Jurkat, Clone E6-1 (cell line): ENCODE measurements around the gene CRCP.
"Not testable (repeated sequence)": the region's sequence is repeated elsewhere in the genome, so short reads cannot be mapped to it uniquely, and the experiment has no call there.

Experiments
- DNase-seq: peaks from one replicate; pipeline ENCODE4 v3.0.0-alpha.2; 2011; ENCODE audit warnings: low read depth, low spot score
- H3K4me3 ChIP-seq: 2 replicates; pipeline ENCODE4 v1.5.1; 2011; ENCODE audit warnings: mild to moderate bottlenecking, low read length, control low read depth, moderate library complexity

CRCP gene

GRCh38 chr7:66102168-66102567 is 12.5 kb upstream of the CRCP start:
- DNase-seq, H3K4me3 ChIP-seq: not testable (repeated sequence)

GRCh38 chr7:66103994-66104393 is 10.7 kb upstream of the CRCP start:
- DNase-seq, H3K4me3 ChIP-seq: not testable (repeated sequence)

DNA sequence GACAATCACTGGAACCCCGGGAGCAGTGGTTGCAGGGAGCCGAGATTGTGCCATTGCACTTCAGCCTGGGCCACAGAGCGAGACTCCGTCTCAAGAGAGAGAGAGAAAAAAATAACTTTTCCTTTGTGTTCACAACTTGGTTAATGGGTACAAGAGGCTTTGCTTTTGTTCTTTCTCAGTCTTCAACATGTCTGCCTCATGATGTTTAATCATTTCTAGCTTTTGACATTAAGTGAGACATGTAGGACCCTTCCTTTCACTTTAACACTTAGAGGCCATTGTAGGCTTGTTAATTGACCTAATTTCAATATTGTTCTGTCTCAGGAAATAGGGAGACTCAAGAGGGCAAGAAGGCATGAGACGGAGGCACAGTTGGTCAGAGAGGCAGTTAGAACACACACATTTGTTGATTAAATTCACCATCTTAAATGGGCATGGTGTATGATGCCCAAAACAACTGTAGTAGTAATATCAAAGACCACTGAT is 9.3 kb upstream of the CRCP start:
- H3K4me3 ChIP-seq: no peak overlapping the region
- DNase-seq: no peak

DNA sequence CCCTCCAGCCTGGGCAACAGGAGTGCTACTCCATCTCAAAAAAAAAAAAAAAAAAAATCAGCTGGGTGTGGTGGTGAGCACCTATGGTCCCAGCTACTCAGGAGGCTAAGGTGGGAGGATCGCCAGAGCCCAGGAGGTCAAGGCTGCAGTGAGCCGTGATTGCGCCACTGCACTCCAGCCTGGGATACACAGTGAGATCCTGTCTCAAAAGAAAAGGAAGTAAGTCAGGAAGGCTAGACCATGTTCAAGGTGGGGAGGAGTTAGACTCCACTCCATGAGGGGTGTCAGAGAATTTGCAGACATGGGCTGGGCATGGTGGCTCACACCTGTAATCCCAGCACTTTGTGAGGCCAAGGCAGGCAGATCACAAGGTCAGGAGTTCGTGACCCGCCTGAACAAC is 6.2 kb upstream of the CRCP start:
- DNase-seq: not testable (repeated sequence)

GRCh38 chr7:66110856-66111255 is 3.8 kb upstream of the CRCP start:
- H3K4me3 ChIP-seq: no peak overlapping the region
- DNase-seq: no peak

More for the DNA sequence above, 6.2 kb upstream of the CRCP start:
- H3K4me3 ChIP-seq: not testable (repeated sequence)

DNA sequence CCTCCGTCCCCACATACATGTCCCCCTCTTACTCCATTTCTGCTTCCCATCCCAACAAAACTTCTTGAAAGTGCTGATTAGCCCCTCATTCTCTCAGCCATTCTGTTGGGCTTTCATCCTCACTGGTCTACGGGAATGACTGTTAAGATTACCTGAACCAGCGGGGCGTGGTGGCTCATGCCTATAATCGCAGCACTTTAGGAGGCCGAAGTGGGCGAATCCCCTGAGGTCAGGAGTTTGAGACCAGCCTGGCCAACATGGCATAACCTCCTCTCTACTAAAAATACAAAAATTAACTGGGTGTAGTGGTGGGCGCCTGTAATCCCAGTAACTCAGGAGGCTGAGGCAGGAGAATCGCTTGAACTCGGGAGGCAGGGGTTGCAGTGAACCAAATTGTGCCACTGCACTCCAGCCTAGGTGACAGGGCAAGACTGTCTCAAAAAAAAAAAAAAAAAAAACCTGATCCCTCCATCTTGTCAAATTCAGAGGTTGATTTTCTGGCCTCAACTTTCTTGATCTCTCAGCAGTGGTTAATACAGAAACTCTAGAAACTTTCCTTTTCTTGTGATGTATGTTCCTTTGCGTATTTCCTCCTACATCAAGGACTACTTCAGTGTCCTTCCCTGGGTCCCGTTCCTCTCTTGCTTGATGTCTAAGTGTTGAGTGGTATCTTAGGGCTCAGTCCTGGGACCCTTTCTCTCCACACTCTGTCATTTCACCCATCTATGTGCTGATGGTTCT is 2.2 kb downstream of the CRCP start:
- not testable (repeated sequence) for DNase-seq, H3K4me3 ChIP-seq

- H3K4me3 ChIP-seq: no peak overlapping the region
- DNase-seq: no peak
These were observed 4.0 kb downstream of the CRCP start for GRCh38 chr7:66118603-66119002.

DNA sequence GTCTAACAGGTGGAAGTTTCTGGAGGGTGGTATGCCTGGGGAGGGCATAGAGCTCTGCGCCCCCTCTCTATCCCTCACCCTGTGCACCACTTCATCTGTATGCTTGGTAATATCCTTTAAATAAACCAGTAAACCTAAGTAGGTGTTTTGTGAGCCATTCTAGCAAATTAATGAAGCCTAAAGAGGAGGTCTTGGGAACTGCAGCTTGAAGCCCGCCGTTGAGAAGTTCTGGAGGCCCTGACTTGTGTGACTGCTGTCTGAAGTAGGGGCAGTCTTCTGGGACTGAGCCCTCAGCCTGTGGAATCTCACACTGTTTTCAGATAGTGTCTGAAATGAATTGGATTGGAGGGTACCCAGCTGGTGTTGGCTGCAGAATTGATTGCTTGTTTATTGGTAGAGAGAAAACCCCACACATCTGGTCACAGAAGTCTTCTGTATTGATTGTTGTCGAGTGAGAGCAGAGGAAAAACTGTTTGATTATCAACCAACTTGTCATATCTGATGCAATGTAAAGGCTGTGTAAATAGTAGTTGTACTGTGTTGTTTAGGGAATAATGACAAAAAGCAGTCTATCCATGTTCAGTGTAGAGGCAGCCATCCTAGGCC is 4.7 kb downstream of the CRCP start:
- no peak for DNase-seq
- H3K4me3 ChIP-seq: no peak overlapping the region

DNA sequence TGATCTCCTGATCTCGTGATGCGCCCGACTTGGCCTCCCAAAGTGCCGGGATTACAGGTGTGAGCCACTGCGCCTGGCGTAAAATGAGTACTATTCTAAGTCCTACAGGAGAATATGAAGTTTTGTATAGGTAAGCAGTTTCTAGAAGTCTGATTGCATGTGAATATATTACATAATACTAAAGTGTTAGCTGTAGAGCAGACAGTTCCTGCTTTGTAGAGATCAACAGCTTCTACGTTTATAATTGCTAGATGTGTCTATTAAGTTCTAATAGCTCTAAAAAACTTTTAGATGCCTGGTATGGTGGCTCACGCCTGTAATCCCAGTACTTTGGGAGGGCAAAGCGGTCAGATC is 8.5 kb downstream of the CRCP start:
- H3K4me3 ChIP-seq: no peak overlapping the region

DNA sequence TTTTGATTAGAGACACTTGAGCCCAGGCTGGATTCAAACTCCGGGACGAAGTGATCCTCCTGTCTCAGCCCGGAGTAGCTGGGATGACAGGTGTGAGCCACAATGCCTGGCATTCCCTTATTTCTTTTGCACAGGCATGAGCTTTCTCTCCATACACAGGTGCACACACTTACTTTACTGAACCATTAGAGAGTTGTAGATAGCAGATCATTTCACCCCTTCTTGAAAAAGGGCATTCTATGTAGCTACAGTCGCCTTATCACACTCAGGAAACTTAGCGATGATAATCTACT is 9.9 kb downstream of the CRCP start:
- DNase-seq, H3K4me3 ChIP-seq: not testable (repeated sequence)

More for the DNA sequence above, 8.5 kb downstream of the CRCP start:
- no peak for DNase-seq

- no peak for DNase-seq
- H3K4me3 ChIP-seq: no peak overlapping the region
These were observed 10.5 kb downstream of the CRCP start for GRCh38 chr7:66125052-66125694.

DNA sequence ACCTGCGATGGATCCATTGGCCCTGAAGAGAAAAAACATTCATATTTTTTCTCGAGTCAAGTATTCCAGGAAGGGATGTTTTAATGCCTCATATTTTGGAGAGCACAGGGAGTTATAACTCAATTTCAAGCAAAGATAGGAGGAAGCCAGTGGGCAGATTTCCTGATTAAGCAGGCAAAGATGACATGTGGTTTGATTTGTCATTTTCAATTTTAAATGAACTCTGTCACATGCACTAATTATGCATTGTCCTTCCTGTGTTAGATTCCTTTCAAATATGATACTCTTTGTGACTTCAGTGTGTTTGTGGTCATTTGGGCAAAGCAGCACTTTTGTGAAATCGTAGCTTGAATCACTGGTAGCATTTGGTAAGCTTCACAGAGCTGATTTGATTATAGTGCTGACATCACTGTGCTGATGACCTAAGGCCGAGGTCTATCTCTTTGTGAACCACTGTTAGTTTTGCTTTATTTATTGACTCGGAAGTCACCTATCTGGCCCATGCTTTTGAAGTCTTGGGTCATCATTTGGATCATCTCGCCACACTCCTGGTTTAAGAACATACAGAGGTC is 11.2 kb downstream of the CRCP start:
- DNase-seq, H3K4me3 ChIP-seq: not testable (repeated sequence)

- not testable (repeated sequence) for DNase-seq, H3K4me3 ChIP-seq
These were observed 12.5 kb downstream of the CRCP start for GRCh38 chr7:66127172-66127571.

DNA sequence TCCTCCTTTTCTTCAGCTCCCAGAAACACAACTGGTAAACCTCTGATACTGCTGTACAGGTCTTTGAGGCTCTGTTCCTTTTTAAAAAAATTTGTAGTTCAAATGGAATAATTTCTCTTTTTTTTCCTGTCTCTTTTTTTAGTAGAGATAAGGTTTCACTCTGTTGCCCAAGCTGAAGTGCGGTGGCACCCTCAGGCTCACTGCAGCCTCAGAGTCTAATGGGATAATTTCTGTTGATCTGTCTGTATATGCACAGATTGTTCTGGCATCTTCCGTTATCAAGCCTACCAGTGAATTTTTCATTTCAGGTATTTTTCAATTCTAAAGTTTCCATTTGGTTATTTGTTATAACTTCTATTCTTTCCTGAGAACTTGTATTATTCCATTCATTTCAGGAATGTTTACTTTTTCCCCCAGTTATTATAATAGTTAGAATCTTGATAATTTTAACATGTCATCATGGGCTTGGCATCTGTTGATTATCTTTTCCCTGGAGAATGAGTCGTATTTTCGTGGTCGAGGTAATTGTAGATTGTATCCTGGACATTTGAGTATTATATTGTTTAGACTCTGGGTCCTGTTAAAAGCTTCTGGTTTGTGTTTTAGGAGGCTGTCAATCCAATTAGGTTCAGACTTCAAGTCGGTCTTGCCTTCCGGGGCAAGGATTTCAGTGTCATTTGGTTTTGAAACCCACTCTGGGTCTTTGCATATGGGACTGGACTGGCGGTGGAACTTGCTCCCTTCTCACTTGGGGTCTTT is 24.5 kb downstream of the CRCP start:
- no peak for DNase-seq
- H3K4me3 ChIP-seq: no peak overlapping the region

DNA sequence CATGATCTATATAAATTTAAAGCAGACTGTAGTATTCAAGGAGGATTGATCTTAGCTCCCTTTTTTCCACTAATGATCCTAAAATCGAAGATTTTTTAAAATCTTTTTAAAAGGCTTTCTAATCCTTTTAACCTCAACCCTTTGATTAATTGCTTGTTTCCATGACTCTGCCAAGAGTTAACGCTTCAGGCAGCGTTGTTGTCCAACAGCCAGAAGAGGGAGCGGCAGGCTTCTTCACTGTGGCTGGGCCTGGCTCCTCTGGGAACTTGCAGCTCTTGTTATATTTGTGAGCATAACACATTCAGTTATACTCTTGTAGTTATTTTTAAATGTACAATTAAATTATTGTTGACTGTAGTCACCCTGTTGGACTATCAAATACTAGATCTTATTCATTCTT is 26.3 kb downstream of the CRCP start:
- DNase-seq: no peak
- H3K4me3 ChIP-seq: no peak overlapping the region

GRCh38 chr7:66142334-66142733 is 27.7 kb downstream of the CRCP start:
- no peak overlapping the region for H3K4me3 ChIP-seq
- DNase-seq: no peak

DNA sequence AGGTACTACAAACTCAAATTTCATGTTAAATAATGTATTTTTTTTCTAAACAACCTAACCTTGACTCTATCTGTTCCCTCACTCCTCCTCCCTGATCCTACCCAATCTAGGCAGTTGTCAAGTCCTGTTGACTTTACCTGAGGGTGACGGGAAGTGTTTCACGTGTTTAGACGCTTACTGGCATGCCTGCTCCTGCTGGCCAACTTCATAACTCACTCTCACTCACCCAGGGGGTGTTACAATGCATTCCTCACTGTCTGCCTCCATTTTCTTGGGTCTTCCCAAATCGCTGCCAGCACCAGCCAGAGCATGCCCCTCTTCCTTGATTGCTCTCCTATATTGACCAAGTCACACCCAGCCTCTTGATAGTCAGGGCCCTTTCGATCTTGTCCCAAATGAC is 28.3 kb downstream of the CRCP start:
- H3K4me3 ChIP-seq: no peak overlapping the region

GRCh38 chr7:66143876-66144332 is 29.3 kb downstream of the CRCP start:
- H3K4me3 ChIP-seq: no peak overlapping the region
- DNase-seq: no peak

More for the DNA sequence above, 28.3 kb downstream of the CRCP start:
- no peak for DNase-seq

- H3K4me3 ChIP-seq: no peak overlapping the region
- DNase-seq: no peak
These were observed 30.9 kb downstream of the CRCP start for GRCh38 chr7:66145400-66146104.
